K562 (cell line): ENCODE results near the gene TAMALIN. TPM values are rescaled to one million over a fixed set of nuclear protein-coding genes. Genes with fewer than 3 reads are reported as not detected.
A peak's percentile ranks its signal among the peaks of the same experiment; 100 is the strongest.

Experiments
- ATF1 ChIP-seq, 2 experiments: fragments of 450-650 bp in 1 of 2; IDR thresholded peaks; 2 replicates each; pipeline ENCODE4 v1.6.1; 2016; ENCODE audit warnings: missing compliant biosample characterization in 1 of 2, missing genetic modification characterization in 1 of 2
- IRF2 ChIP-seq: sonication (generic); formaldehyde crosslinking; IDR thresholded peaks from 2 replicates; pipeline ENCODE4 v1.8.1; 2022; ENCODE audit warnings: mild to moderate bottlenecking, missing genetic modification reagents
- L3MBTL2 ChIP-seq: fragments of 450-650 bp; IDR thresholded peaks from 2 replicates; pipeline ENCODE4 v1.6.1; 2016; ENCODE audit warnings: mild to moderate bottlenecking, moderate library complexity
- MCM7 ChIP-seq, 2 experiments: fragments of 450-650 bp; IDR thresholded peaks; 2 replicates each; pipeline ENCODE4 v1.6.1; 2016 to 2018
- NFRKB ChIP-seq: fragments of 450-650 bp; IDR thresholded peaks from 2 replicates; pipeline ENCODE4 v1.6.1; 2016; ENCODE audit warnings: low read depth
- NR2C2 ChIP-seq, 2 experiments: fragments of 200-800 bp in 1 of 2; sonication (Bioruptor generic) in 1 of 2; sonication (generic) in 1 of 2; formaldehyde crosslinking in 1 of 2; IDR thresholded peaks; 2 replicates each; pipeline versions ENCODE4 v1.6.1 to v1.8.0; 2016 to 2022; ENCODE audit warnings: mild to moderate bottlenecking in 1 of 2, missing compliant biosample characterization in 1 of 2, missing genetic modification characterization in 1 of 2, missing genetic modification reagents in 1 of 2
- PYGO2 ChIP-seq: fragments of 450-650 bp; IDR thresholded peaks from 2 replicates; pipeline ENCODE4 v1.6.1; 2016; ENCODE audit warnings: mild to moderate bottlenecking, missing genetic modification characterization, moderate library complexity, missing compliant biosample characterization
- RB1 ChIP-seq: fragments of 450-650 bp; IDR thresholded peaks from 2 replicates; pipeline ENCODE4 v1.6.1; 2017; ENCODE audit warnings: low read depth, mild to moderate bottlenecking
- RBM17 ChIP-seq: fragments of 200-400 bp; formaldehyde crosslinking; IDR thresholded peaks from 2 replicates; pipeline ENCODE4 v1.6.1; 2017; ENCODE audit warnings: low read depth, mild to moderate bottlenecking, low read length, borderline replicate concordance
- SMARCE1 ChIP-seq: fragments of 450-650 bp; IDR thresholded peaks from 2 replicates; pipeline ENCODE4 v1.7.1; 2016; ENCODE audit warnings: mild to moderate bottlenecking
- SRSF1 ChIP-seq: fragments of 200-400 bp; formaldehyde crosslinking; IDR thresholded peaks from 2 replicates; pipeline ENCODE4 v1.6.1; 2017; ENCODE audit warnings: mild to moderate bottlenecking, low read depth, low read length, moderate library complexity
- ZNF12 ChIP-seq: sonication (generic); formaldehyde crosslinking; IDR thresholded peaks from 2 replicates; pipeline ENCODE4 v1.4.0; 2020; ENCODE audit warnings: mild to moderate bottlenecking, missing genetic modification reagents
- ZNF24 ChIP-seq: fragments of 450-650 bp; IDR thresholded peaks from 2 replicates; pipeline ENCODE4 v1.6.1; 2016
- polyA plus RNA-seq, 8 experiments: library from polyadenylated mRNA; depleted of rRNA in 4 of 8; stranded (reverse) in 5 of 8; unstranded in 3 of 8; fragments of >200 nt; fragmentation: Nextera tagmentation in 2 of 8; fragmentation: Illumina TruSeq in 1 of 8; extraction: Ambion mirVana in 2 of 8; extraction: Trizol in 1 of 8; gene quantifications; 2 replicates each; pipeline versions ENCODE4 v1.2.1 to v1.2.3, GENCODE V29; 2011 to 2014; ENCODE audit warnings: inconsistent platforms in 1 of 8, missing spikeins in 1 of 8
- total RNA-seq, 7 experiments: library from RNA; depleted of rRNA in 6 of 7; stranded (reverse); fragments of >200 nt in 6 of 7; fragmentation: Illumina TruSeq in 2 of 7; extraction: Trizol in 2 of 7; gene quantifications; 2 replicates each; pipeline versions ENCODE4 v1.2.1 to v1.2.3, GENCODE V29; 2011 to 2021; ENCODE audit warnings: low replicate concordance in 1 of 7
- TF ChIP-seq, protein P1 (sequence below): fragments of 450-650 bp; formaldehyde crosslinking; IDR thresholded peaks from 2 replicates; pipeline ENCODE4 v1.4.0; 2020; ENCODE audit warnings: mild to moderate bottlenecking, moderate library complexity
- TF ChIP-seq, protein P2 (sequence below): fragments of 450-650 bp; IDR thresholded peaks from 2 replicates; pipeline ENCODE4 v1.6.1; 2016; ENCODE audit warnings: low read depth
- TF ChIP-seq, protein P3 (sequence below): fragments of 450-650 bp; conservative IDR thresholded peaks from 2 replicates; pipeline ENCODE4 v1.6.1; 2016; ENCODE audit warnings: missing genetic modification characterization, low read depth, mild to moderate bottlenecking, control low read depth, missing compliant biosample characterization

TAMALIN gene
- total and polyA plus RNA-seq, 9 of the 15 experiments (the other 6 are each of a cell fraction or from before 2014, with no cell fraction given) = 0.74 to 2.2 (median 1.5) TPM; not detected in 2

DNA sequence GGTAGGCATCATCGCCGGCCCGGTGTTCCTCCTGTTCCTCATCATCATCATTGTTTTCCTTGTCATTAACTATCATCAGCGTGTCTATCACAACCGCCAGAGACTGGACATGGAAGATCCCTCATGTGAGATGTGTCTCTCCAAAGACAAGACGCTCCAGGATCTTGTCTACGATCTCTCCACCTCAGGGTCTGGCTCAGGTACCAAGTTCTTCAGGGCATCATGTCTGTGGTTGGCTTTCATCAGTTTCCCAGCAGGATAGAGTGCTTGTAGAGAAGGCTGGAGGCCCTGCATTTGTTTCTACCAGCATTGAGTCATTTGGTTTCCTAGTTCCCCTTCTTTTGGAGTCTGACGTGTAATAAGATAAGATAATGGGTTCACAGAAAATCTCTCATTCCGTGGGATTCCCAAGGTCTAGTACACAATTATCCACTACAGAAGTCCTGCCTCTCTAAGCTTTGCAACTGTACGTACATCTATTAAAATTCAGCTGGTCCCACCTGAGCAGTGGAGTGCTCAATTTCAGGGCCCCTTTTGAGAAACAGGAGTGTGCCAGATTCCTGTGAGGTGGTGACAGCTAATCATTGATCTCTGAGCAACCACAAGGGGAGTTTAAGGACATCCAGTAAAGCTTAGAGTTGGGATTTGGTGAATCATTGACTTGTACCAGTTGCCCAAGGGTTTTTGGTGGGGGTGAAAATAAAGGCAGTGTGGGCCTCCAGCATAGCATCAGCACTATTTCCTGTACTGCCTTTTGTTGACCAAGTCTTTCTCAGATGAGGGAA is 30.2 kb upstream of the TAMALIN start (continued):
- TF ChIP-seq NFRKB = no peak
- TF ChIP-seq IRF2 (CRISPR knock-in tag) = no peak
- no peak for TF ChIP-seq ZNF24
- no peak for TF ChIP-seq L3MBTL2
- TF ChIP-seq RBM17 = no peak
- TF ChIP-seq, protein P1, sequence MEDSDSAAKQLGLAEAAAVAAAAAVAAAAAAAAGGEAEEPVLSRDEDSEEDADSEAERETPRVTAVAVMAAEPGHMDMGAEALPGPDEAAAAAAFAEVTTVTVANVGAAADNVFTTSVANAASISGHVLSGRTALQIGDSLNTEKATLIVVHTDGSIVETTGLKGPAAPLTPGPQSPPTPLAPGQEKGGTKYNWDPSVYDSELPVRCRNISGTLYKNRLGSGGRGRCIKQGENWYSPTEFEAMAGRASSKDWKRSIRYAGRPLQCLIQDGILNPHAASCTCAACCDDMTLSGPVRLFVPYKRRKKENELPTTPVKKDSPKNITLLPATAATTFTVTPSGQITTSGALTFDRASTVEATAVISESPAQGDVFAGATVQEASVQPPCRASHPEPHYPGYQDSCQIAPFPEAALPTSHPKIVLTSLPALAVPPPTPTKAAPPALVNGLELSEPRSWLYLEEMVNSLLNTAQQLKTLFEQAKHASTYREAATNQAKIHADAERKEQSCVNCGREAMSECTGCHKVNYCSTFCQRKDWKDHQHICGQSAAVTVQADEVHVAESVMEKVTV (CRISPR knock-in tag) = 0 out of 2 replicates have a peak, but pooled peaks have one; percentile 8
- TF ChIP-seq ZNF12 (CRISPR knock-in tag) = no peak
- TF ChIP-seq ATF1 (CRISPR knock-in tag; IDR thresholded peaks at IDR 0.05) = no peak
- TF ChIP-seq ATF1 (tag; IDR thresholded peaks at IDR 0.05) = peak; percentile 60
- TF ChIP-seq RB1 = no peak
- no peak for TF ChIP-seq NR2C2 (CRISPR knock-in tag; IDR thresholded peaks at IDR 0.05)
- TF ChIP-seq NR2C2 (tag; IDR thresholded peaks at IDR 0.05) = peak; percentile 38; the same call in 1 of the 2 replicates
- TF ChIP-seq MCM7 (IDR thresholded peaks at IDR 0.05) = no peak
- TF ChIP-seq PYGO2 (tag) = no peak
- no peak; the same call in 1 of the 2 replicates for TF ChIP-seq SMARCE1
- no peak for TF ChIP-seq SRSF1
- TF ChIP-seq, protein P2, sequence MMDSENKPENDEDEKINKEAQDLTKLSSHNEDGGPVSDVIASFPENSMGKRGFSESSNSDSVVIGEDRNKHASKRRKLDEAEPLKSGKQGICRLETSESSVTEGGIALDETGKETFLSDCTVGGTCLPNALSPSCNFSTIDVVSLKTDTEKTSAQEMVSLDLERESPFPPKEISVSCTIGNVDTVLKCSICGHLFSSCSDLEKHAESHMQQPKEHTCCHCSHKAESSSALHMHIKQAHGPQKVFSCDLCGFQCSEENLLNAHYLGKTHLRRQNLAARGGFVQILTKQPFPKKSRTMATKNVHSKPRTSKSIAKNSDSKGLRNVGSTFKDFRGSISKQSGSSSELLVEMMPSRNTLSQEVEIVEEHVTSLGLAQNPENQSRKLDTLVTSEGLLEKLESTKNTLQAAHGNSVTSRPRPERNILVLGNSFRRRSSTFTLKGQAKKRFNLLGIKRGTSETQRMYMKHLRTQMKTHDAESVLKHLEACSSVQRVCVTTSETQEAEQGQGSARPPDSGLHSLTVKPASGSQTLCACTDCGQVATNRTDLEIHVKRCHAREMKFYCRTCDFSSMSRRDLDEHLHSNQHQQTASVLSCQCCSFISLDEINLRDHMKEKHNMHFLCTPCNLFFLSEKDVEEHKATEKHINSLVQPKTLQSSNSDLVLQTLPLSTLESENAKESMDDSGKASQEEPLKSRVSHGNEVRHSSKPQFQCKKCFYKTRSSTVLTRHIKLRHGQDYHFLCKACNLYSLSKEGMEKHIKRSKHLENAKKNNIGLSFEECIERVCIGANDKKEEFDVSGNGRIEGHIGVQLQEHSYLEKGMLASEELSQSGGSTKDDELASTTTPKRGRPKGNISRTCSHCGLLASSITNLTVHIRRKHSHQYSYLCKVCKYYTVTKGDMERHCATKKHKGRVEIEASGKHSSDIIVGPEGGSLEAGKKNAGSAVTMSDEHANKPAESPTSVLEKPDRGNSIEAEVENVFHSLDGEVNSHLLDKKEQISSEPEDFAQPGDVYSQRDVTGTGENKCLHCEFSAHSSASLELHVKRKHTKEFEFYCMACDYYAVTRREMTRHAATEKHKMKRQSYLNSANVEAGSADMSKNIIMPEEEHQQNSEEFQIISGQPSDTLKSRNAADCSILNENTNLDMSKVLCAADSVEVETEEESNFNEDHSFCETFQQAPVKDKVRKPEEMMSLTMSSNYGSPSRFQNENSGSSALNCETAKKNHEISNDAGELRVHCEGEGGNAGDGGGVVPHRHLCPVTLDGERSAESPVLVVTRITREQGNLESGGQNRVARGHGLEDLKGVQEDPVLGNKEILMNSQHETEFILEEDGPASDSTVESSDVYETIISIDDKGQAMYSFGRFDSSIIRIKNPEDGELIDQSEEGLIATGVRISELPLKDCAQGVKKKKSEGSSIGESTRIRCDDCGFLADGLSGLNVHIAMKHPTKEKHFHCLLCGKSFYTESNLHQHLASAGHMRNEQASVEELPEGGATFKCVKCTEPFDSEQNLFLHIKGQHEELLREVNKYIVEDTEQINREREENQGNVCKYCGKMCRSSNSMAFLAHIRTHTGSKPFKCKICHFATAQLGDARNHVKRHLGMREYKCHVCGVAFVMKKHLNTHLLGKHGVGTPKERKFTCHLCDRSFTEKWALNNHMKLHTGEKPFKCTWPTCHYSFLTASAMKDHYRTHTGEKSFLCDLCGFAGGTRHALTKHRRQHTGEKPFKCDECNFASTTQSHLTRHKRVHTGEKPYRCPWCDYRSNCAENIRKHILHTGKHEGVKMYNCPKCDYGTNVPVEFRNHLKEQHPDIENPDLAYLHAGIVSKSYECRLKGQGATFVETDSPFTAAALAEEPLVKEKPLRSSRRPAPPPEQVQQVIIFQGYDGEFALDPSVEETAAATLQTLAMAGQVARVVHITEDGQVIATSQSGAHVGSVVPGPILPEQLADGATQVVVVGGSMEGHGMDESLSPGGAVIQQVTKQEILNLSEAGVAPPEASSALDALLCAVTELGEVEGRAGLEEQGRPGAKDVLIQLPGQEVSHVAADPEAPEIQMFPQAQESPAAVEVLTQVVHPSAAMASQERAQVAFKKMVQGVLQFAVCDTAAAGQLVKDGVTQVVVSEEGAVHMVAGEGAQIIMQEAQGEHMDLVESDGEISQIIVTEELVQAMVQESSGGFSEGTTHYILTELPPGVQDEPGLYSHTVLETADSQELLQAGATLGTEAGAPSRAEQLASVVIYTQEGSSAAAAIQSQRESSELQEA = no peak
- TF ChIP-seq, protein P3, sequence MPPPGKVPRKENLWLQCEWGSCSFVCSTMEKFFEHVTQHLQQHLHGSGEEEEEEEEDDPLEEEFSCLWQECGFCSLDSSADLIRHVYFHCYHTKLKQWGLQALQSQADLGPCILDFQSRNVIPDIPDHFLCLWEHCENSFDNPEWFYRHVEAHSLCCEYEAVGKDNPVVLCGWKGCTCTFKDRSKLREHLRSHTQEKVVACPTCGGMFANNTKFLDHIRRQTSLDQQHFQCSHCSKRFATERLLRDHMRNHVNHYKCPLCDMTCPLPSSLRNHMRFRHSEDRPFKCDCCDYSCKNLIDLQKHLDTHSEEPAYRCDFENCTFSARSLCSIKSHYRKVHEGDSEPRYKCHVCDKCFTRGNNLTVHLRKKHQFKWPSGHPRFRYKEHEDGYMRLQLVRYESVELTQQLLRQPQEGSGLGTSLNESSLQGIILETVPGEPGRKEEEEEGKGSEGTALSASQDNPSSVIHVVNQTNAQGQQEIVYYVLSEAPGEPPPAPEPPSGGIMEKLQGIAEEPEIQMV (tag) = no peak
